ENCODE results near the gene ESRP2.

DNA sequence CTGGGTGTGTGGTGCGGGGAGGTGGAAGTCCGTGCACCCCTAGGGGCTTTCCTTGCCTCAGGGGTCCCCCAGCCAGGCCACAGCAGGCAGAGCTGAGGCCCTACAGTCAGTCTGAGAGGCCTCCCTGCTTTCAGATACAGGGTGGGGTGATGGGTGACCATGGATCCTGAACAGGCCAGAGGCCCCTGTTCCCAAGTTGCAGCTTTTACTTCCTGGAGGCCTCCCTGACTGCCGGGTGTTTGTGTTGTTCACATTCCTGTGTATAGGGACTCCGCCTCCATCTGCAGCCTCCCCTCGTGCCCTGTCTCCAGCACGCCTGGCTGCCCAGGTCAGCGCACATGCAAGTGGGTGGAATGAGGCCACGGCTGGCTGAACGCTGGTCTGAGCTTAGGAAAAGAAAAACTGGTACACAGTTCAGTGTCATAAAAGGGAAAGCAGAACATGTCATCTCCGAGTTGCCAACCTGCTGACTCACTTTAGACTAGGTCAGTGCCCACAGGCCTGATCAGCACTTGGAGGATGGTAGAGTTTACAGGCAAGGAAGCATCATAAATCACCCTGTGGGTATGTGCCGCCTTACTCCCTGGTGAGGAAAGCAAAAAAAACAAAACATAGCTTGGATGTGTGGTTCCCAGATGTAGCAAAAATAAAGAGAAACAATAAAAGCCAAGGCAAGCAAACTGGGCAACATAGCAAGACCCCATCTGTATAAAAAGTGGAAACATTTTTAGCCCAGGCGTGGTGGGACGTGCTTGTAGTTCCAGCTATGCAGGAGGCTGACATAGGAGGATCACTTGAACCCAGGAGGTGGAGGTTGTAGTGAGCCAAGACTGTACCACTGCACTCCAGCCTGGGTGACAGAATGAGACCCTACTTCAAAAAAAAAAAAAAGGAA, 22.2 kb upstream of the ESRP2 start:
- TF ChIP-seq, protein P1, sequence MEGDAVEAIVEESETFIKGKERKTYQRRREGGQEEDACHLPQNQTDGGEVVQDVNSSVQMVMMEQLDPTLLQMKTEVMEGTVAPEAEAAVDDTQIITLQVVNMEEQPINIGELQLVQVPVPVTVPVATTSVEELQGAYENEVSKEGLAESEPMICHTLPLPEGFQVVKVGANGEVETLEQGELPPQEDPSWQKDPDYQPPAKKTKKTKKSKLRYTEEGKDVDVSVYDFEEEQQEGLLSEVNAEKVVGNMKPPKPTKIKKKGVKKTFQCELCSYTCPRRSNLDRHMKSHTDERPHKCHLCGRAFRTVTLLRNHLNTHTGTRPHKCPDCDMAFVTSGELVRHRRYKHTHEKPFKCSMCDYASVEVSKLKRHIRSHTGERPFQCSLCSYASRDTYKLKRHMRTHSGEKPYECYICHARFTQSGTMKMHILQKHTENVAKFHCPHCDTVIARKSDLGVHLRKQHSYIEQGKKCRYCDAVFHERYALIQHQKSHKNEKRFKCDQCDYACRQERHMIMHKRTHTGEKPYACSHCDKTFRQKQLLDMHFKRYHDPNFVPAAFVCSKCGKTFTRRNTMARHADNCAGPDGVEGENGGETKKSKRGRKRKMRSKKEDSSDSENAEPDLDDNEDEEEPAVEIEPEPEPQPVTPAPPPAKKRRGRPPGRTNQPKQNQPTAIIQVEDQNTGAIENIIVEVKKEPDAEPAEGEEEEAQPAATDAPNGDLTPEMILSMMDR (tag by site-specific recombination; IDR thresholded peaks at IDR 0.05): no peak
- no peak for TF ChIP-seq KLF1 (tag by site-specific recombination; IDR thresholded peaks at IDR 0.05)
- TF ChIP-seq, protein P2, sequence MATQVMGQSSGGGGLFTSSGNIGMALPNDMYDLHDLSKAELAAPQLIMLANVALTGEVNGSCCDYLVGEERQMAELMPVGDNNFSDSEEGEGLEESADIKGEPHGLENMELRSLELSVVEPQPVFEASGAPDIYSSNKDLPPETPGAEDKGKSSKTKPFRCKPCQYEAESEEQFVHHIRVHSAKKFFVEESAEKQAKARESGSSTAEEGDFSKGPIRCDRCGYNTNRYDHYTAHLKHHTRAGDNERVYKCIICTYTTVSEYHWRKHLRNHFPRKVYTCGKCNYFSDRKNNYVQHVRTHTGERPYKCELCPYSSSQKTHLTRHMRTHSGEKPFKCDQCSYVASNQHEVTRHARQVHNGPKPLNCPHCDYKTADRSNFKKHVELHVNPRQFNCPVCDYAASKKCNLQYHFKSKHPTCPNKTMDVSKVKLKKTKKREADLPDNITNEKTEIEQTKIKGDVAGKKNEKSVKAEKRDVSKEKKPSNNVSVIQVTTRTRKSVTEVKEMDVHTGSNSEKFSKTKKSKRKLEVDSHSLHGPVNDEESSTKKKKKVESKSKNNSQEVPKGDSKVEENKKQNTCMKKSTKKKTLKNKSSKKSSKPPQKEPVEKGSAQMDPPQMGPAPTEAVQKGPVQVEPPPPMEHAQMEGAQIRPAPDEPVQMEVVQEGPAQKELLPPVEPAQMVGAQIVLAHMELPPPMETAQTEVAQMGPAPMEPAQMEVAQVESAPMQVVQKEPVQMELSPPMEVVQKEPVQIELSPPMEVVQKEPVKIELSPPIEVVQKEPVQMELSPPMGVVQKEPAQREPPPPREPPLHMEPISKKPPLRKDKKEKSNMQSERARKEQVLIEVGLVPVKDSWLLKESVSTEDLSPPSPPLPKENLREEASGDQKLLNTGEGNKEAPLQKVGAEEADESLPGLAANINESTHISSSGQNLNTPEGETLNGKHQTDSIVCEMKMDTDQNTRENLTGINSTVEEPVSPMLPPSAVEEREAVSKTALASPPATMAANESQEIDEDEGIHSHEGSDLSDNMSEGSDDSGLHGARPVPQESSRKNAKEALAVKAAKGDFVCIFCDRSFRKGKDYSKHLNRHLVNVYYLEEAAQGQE (tag by site-specific recombination; IDR thresholded peaks at IDR 0.05): no peak

Measured in HEK293 (cell line).